GM19452 (cell line): Measurements from ENCODE around the gene SNRPD2.

ENCODE experiments used
- ATAC-seq: cut with Tn5 transposase; IDR thresholded peaks from one replicate; pipeline ENCODE4 v1.9.1; 2021; ENCODE audit not compliant: unreplicated experiment

The SNRPD2 gene

GRCh38 chr19:45660636-45661035 is 31.1 kb downstream of the SNRPD2 start:
- ATAC-seq: no peak

- no peak for ATAC-seq
Measured at GRCh38 chr19:45659096-45659729, 32.5 kb downstream of the SNRPD2 start.

GRCh38 chr19:45657520-45658167 is 34.1 kb downstream of the SNRPD2 start:
- no peak for ATAC-seq

- no peak for ATAC-seq
Measured at GRCh38 chr19:45655073-45655472, 36.7 kb downstream of the SNRPD2 start.

- no peak for ATAC-seq
Measured at GRCh38 chr19:45653634-45654033, 38.1 kb downstream of the SNRPD2 start.

GRCh38 chr19:45650722-45651121 is 41.0 kb downstream of the SNRPD2 start:
- ATAC-seq: no peak

GRCh38 chr19:45646345-45646698 is 45.4 kb downstream of the SNRPD2 start:
- ATAC-seq: no peak

GRCh38 chr19:45645631-45646344 is 46.0 kb downstream of the SNRPD2 start:
- no peak for ATAC-seq

- ATAC-seq: no peak
Measured at GRCh38 chr19:45645068-45645630, 46.6 kb downstream of the SNRPD2 start.

- no peak for ATAC-seq
Measured at GRCh38 chr19:45643927-45644771, 47.6 kb downstream of the SNRPD2 start.

- peak; percentile 36 for ATAC-seq
Measured at GRCh38 chr19:45643024-45643926, 48.5 kb downstream of the SNRPD2 start.

- peak; percentile 44 for ATAC-seq
Measured at GRCh38 chr19:45641274-45642105, 50.3 kb downstream of the SNRPD2 start.

- ATAC-seq: no peak
Measured at GRCh38 chr19:45640849-45641273, 50.9 kb downstream of the SNRPD2 start.

GRCh38 chr19:45638930-45639729 is 52.6 kb downstream of the SNRPD2 start, which contains the start of gene EML2:
TSS of gene EML2 (minus strand) at chr19:45639397. CDS start at chr19:45639376, 21 bp downstream.
- no peak for ATAC-seq

- ATAC-seq: no peak
Measured at GRCh38 chr19:45637890-45638667, 53.7 kb downstream of the SNRPD2 start.
